ENCODE data around the gene CD300LD. TPM values are rescaled to one million over a fixed set of nuclear protein-coding genes. Genes with fewer than 3 reads are reported as not detected.

Gene CD300LD
- total RNA-seq, 4 donors from 2014 or later = not detected

DNA sequence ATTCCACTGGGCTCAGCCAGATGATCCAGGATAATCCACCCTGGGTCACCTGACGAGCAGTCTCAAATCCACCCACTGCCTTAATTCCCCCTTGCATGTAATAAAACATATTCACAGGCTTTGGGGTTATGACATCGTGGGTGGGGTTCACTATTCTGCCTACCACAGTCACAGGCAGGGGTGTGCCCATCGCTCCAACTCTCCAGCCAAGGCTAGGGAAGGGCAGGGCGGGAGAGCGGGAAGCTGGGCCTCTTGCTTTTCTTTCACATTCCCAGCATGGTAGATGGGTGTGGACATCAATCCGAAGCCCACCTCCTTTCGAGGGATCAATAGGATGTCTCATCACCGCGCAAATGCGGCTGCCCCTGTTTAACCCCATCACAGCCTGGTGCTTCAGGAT is 12.7 kb upstream of the CD300LD start:
- Histone ChIP-seq H3K27ac (peak overlapping the region in 1 of 4 donors; percentile 22), H3K36me3 (no peaks in the 10 kb centered on the region), H3K9me3 (no peaks in the 10 kb centered on the region), H3K4me1 (no peaks in the 10 kb centered on the region), H3K4me3 (no peak overlapping the region), H3K27me3 (no peaks in the 10 kb centered on the region)
- no peak for TF ChIP-seq POLR2A (IDR thresholded peaks at IDR 0.05)
- TF ChIP-seq, protein P1, sequence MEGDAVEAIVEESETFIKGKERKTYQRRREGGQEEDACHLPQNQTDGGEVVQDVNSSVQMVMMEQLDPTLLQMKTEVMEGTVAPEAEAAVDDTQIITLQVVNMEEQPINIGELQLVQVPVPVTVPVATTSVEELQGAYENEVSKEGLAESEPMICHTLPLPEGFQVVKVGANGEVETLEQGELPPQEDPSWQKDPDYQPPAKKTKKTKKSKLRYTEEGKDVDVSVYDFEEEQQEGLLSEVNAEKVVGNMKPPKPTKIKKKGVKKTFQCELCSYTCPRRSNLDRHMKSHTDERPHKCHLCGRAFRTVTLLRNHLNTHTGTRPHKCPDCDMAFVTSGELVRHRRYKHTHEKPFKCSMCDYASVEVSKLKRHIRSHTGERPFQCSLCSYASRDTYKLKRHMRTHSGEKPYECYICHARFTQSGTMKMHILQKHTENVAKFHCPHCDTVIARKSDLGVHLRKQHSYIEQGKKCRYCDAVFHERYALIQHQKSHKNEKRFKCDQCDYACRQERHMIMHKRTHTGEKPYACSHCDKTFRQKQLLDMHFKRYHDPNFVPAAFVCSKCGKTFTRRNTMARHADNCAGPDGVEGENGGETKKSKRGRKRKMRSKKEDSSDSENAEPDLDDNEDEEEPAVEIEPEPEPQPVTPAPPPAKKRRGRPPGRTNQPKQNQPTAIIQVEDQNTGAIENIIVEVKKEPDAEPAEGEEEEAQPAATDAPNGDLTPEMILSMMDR (IDR thresholded peaks at IDR 0.05) = no peak
- DNase-seq = no peak

- H3K4me3 ChIP-seq = no peak overlapping the region
- H3K36me3 ChIP-seq = no peaks in the 10 kb centered on the region
- H3K27ac ChIP-seq = no peak overlapping the region
- no peaks in the 10 kb centered on the region for H3K9me3 ChIP-seq
- no peaks in the 10 kb centered on the region for H3K4me1 ChIP-seq
- TF ChIP-seq POLR2A (IDR thresholded peaks at IDR 0.05) = no peak
- TF ChIP-seq, protein P1 (IDR thresholded peaks at IDR 0.05) = no peak
- H3K27me3 ChIP-seq = no peaks in the 10 kb centered on the region
- DNase-seq = peak in 1 of 3 donors; percentile 53
These were observed 12.1 kb upstream of the CD300LD start for GRCh38 chr17:74604200-74604599.

DNA sequence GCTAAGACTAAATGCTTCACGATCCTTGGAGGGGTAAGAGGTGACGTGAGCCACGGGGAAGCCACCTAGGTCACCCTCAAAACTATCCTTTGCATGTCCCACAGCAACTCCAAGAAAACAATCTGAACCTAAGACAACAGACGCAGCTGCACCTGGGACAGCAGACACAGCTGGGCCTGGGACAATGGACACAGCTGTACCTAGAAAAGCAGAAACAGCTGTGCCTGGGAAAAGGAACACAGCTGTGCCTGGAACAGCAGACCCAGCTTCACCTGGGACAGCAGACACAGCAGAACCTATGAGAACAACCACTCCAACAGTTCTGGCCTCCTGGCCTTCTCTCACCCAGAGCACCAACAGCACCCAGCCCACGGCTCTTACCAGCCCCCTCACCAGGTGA is 11.7 kb upstream of the CD300LD start:
- Histone ChIP-seq H3K9me3 (no peaks in the 10 kb centered on the region), H3K4me3 (no peak overlapping the region), H3K27ac (no peak overlapping the region), H3K4me1 (no peaks in the 10 kb centered on the region), H3K27me3 (no peaks in the 10 kb centered on the region), H3K36me3 (no peaks in the 10 kb centered on the region)
- DNase-seq = no peak
- TF ChIP-seq, protein P1 (IDR thresholded peaks at IDR 0.05) = no peak
- TF ChIP-seq POLR2A (IDR thresholded peaks at IDR 0.05) = no peak

DNA sequence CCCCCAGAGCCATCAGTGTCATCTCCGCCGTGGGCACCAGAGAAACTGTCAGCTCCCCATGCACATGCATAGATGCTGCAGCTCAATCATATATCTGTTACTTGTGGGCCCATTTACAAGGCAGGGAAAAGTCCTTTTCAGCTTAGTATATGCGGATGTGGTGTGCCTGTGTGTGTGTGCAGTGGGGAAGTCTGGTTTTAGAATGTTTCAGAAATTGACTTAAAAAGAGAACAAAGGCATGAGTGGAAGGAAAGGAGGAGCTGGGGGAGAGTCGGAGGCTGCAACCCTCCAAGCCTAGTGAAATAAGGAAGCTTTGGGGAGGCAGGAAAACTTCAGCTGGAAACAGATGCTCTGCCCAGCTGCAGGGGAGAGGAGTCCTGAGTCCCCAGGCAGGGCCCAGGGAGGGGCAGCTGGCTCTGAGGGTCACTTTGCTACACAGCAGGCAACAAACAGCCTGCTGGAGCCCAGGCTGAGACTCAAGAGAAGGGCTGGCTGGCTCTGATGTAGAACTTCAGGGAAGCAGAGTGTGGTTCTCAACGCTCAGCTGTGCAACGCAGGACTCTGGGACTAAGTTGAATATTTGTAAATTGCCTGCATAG is 11.1 kb upstream of the CD300LD start:
- H3K27me3 ChIP-seq = no peaks in the 10 kb centered on the region
- H3K4me1 ChIP-seq = no peaks in the 10 kb centered on the region
- no peak overlapping the region for H3K27ac ChIP-seq
- no peak for DNase-seq
- H3K36me3 ChIP-seq = no peaks in the 10 kb centered on the region
- no peaks in the 10 kb centered on the region for H3K9me3 ChIP-seq
- H3K4me3 ChIP-seq = no peak overlapping the region
- no peak for TF ChIP-seq POLR2A (IDR thresholded peaks at IDR 0.05)
- TF ChIP-seq, protein P1 (IDR thresholded peaks at IDR 0.05) = no peak

DNA sequence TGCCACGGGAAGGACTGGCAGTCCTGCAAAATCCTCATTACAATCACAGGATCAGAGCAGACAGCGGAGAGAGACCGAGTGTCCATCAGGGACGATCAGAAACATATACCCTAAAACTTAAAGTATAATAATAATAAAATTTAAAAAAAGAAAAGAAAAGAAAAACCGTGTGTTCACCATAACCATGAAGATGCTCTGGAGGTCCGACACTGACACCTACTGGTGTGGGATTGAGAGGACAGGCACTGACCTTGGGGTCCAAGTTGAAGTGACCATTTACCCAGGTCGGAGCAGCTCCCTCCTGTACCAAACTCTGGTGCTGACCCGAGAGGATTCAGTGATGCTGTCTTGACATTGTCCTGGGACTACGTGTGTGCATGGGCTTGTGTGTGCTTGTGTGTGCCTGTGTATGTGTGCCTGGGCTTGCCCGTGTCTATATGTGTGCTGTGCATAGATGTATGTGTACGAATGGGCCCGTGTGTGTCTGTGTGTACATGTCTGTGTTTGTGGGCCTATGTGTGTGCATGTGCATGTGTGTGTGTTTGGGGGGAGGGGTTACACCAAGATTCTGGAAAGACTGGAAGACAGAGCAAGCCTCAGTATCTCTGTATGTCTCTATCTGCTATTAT is 10.0 kb upstream of the CD300LD start:
- H3K4me3 ChIP-seq = no peak overlapping the region
- DNase-seq = peak in 1 of 3 donors; percentile 61
- H3K36me3 ChIP-seq = no peaks in the 10 kb centered on the region
- no peaks in the 10 kb centered on the region for H3K27me3 ChIP-seq
- TF ChIP-seq POLR2A (IDR thresholded peaks at IDR 0.05) = no peak
- TF ChIP-seq, protein P1 (IDR thresholded peaks at IDR 0.05) = peak in 5 of 6 experiments; percentile 40 to 65 (median 51)
- H3K27ac ChIP-seq = no peak overlapping the region
- no peaks in the 10 kb centered on the region for H3K4me1 ChIP-seq
- H3K9me3 ChIP-seq = no peaks in the 10 kb centered on the region

Data from Peyer's patch (tissue), 4 donors.